ENCODE measurements around the gene SLMAP.
"Not testable (repeated sequence)": the region's sequence is repeated elsewhere in the genome, so short reads cannot be mapped to it uniquely, and the experiment has no call there.

SLMAP gene

GRCh38 chr3:57794951-57795350, 38.8 kb downstream of the SLMAP start:
- DNase-seq (ENCODE audit: low spot score) = no peak

DNA sequence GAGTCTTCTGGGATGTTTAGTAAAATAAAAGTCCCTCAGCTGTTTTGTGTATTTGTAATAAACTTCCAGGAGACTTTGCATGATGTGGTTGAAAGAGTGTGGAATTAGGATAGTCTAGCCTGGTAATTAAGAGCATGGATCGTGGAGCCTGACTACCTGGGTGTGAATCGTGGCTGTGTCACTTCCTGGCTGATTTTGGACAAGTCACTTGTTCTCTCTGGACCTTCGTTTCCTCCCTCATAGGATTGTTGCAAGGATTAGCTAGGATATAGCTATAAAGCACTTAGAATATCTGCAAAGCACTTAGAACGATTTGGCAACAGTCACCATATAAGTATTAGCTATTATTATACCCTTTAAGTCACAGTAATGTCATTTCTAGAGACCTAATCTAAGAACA, 40.2 kb downstream of the SLMAP start:
- DNase-seq (ENCODE audit: low spot score) = no peak

DNA sequence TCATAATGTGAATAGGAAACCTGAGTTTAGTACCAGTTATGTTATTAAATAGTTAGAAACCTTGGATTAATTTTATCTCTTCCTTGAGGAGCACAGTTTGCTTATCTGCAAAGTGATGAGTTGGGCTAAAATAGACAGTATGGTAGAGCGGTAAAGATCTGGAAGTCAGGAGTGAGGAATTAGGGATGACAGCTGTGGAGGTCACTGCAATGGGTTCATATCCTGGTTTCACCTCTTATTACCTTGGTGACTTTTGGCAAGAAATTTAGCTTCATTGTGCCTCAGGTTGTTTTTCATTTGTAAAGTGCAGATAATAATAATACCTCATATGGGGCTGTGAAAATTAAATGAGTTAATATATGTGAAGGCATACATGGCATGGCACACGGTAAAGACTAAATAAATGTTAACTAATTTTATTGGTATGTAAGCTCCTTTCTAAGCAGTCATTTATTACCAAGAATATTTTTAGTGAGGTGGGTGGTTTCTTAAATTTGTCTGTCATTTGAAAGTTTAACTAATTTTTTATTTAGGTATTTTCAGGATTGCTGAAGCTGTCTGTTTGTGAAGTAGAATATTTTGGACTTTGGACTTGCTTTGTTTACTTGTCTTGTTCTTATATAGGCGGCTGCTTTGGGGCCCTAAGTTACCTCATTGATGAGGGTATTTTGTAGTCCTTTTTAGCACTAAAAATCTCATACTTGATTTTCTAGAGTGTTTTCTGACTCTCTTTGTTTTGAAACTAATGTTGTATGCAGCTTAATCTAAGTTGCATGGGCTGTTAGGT, 41.8 kb downstream of the SLMAP start:
- DNase-seq (ENCODE audit: low spot score) = no peak

- DNase-seq (ENCODE audit: low spot score) = peak; percentile 73
Measured at GRCh38 chr3:57803647-57804081, 47.6 kb downstream of the SLMAP start.

- DNase-seq (ENCODE audit: low spot score) = no peak
Measured at GRCh38 chr3:57805266-57805665, 49.2 kb downstream of the SLMAP start.

DNA sequence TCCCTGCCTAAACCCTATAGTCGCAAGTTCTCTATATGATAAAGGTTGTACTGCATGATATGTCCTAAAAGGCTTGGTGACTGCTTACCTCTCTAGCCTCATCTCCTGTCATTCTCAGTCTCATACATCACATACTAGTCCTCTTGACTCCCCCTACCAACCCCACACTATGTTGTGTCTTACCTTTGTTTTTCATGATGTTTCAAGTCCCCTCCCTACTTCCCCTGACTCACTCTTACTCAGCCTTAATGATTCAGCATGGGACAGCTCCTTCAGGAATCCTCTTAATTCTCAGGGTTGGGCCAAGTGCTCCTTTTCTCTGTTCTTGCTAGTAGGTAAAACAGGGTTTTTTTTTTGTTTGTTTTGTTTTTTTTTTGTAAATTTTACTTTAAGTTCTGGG, 49.6 kb downstream of the SLMAP start:
- peak; percentile 63 for DNase-seq (ENCODE audit: low spot score)

DNA sequence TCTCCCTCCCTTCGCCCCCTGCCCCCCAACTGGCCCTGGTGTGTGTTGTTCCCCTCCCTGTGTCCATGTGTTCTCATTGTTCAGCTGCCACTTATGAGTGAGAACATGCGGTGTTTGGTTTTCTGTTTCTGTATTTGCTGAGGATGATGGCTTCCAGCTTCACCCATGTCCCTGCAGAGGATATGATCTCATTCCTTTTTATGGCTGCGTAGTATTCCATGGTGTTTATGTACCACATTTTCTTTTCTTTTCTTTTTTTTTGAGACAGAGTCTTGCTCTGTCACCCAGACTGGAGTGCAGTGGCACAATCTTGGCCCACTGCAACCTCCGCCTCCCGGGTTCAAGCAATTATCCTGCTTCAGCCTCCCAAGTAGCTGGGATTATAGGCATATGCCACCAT, 50.1 kb downstream of the SLMAP start:
- not testable (repeated sequence) for DNase-seq (ENCODE audit: low spot score)

GRCh38 chr3:57808961-57809608, 53.0 kb downstream of the SLMAP start:
- DNase-seq (ENCODE audit: low spot score) = no peak

GRCh38 chr3:57809609-57809968, 53.5 kb downstream of the SLMAP start:
- DNase-seq (ENCODE audit: low spot score) = no peak

- DNase-seq (ENCODE audit: low spot score) = no peak
Measured at GRCh38 chr3:57810048-57810447, 53.9 kb downstream of the SLMAP start.

DNA sequence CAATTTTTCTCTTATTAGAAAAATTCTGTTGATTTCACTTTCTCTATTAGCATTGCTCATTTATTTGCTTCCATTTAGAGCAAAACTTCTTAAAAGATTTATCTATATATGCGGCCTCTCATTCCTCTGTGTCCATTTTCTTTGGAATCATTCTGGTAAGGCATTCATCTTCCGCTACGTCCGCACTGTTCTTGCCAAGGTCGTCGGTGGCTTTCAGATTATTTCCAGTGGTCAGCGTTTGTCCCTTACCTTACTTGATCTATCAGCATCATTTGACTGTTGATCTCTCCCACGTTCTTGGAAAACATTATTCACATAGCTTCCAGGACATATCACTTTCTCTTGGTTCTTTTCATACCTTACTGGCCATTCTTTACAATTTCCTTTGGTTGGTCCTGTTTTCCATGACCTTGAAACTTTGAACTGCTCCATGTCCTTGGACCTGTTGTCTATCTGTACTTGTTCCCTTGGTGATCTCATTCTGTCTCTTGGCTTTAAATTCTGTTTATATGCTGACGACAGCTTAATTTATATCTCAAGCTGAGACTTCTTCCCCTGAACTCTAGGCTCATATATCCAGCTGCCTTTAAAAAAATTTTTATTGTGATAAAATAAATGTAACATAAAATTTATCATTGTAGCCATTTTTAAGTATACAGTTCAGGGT, 54.5 kb downstream of the SLMAP start:
- DNase-seq (ENCODE audit: low spot score) = no peak

- no peak for DNase-seq (ENCODE audit: low spot score)
Measured at GRCh38 chr3:57815036-57815435, 58.9 kb downstream of the SLMAP start.

- DNase-seq (ENCODE audit: low spot score) = no peak
Measured at GRCh38 chr3:57816471-57817095, 60.5 kb downstream of the SLMAP start.

DNA sequence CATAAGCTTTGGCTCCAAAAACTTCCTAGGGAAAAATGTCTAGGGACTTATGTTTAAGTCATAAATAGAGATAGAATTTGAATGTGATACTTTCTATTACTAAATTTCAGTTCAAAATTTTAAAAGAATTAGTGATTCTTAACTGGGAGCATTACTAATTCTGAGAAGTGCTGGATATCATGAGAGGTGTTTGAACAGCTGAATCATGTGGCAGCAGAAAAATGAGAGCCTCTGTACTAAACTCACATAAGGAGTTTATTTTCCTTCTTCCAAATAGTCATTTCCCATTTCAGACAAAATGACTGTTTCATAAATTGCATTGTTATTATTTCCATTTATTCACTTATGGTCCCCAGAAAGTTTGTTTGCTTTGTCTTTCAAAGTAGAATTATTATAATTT, 62.7 kb downstream of the SLMAP start:
- no peak for DNase-seq (ENCODE audit: low spot score)

DNA sequence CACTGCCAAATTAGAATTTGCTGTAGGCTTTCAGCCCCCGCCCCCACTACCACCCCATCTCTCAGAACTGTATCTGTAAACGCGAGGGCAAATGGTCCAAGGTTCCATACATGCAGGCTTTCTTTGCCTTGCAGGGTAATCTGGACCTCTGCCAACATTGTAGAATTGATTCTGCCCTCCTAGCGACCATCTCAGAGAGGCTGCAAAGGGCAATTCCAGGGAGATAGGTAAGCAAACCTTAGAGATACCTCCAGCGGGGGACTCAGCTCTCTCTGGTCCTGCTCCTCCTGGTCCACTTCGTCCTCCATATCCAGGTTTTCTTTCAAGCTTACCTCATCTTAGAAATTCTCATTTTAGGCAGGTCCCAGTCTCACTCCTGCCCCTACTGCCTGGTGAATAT, 64.4 kb downstream of the SLMAP start:
- DNase-seq (ENCODE audit: low spot score) = no peak

DNA sequence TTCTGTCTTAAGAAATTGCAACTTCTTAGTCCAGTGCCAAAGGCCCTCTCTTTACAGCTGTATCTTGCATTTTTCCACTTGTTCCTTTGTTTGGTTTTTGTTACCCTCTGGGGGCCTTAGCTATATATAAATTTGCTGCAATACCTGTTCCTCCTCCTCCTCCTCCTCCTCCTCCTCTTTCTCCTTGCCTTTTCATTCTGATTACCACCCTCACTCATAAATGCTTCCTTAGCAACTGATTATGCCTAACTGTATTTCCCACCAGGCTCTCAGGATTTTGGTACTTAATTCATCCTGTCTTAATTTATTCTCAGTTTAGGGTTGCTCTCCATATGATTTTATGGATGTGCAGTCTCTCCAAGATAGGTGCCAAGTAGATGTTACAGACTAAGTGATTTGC, 65.7 kb downstream of the SLMAP start:
- no peak for DNase-seq (ENCODE audit: low spot score)

- DNase-seq (ENCODE audit: low spot score) = no peak
Measured at GRCh38 chr3:57822686-57823085, 66.6 kb downstream of the SLMAP start.

DNA sequence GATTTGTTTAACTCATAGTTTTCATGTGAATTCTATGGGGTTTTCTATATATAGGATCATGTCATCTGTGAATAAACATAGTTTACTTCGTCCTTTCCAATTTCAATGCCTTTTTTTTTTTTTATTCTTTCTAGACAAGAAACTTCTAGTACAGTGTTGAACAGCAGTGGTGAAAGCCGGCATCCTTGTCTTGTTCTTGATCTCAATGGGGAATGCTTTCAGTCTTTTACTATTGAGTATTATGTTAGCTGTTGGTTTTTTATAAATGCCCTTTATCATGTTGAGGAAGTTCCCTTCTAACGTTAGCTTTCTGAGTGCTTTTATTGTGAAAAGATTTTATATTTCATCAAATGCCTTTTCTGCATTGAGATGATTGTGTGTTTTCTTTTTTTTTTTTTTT, 69.0 kb downstream of the SLMAP start:
- DNase-seq (ENCODE audit: low spot score) = no peak

- no peak for DNase-seq (ENCODE audit: low spot score)
Measured at GRCh38 chr3:57826245-57826951, 70.3 kb downstream of the SLMAP start.

GRCh38 chr3:57826952-57827723, 71.0 kb downstream of the SLMAP start:
- no peak for DNase-seq (ENCODE audit: low spot score)

DNA sequence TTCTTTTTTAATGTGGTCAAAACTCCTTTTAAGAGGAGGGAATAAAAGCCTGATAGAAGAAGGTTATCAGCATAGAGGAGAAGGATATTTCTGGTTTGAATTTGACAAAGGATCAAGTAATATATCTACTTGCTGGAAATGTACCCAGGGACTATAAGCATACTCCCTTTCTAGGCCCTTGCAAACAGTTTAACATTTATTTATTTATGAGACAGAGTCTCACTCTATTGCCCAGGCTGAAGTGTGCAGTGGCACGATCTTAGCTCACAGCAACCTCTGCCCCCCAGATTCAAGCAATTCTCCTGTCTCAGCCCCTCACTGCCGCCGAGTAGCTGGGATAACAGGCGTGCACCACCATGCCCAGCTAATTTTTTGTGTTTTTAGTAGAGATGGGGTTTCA, 71.6 kb downstream of the SLMAP start:
- no peak for DNase-seq (ENCODE audit: low spot score)
